ENCODE results near the gene PHF13.

GRCh38 chr1:6599141-6599975 is 14.2 kb upstream of the PHF13 start:
- TF ChIP-seq POLR2A (IDR thresholded peaks at IDR 0.05) (no peak), CTCF (IDR thresholded peaks at IDR 0.05 in 8 of 11, conservative IDR thresholded peaks at IDR 0.05 in 3 of 11) (no peak)
